Kidney epithelial cell (primary cell): Measurements from ENCODE around the gene GRID1. TPM values are rescaled to one million over a fixed set of nuclear protein-coding genes. Genes with fewer than 3 reads are reported as not detected.

Source experiments
- DNase-seq: peaks from one replicate; pipeline ENCODE4 v3.0.0-alpha.2; 2010; ENCODE audit warnings: low read depth
- H3K27me3 ChIP-seq: 2 replicates; pipeline ENCODE4 v1.6.0; 2011; ENCODE audit warnings: low read length; ENCODE audit not compliant: control insufficient read depth, insufficient read depth
- H3K36me3 ChIP-seq: 2 replicates; pipeline ENCODE4 v1.5.1; 2011; ENCODE audit warnings: low read length; ENCODE audit not compliant: control insufficient read depth, insufficient read depth
- H3K4me3 ChIP-seq: 2 replicates; pipeline ENCODE4 v1.5.1; 2011; ENCODE audit warnings: low read depth, mild to moderate bottlenecking, control low read depth, low read length
- CTCF ChIP-seq: IDR thresholded peaks from 2 replicates; pipeline ENCODE4 v1.5.1; 2011; ENCODE audit warnings: mild to moderate bottlenecking, moderate library complexity, low read length, control low read depth, inconsistent platforms; ENCODE audit not compliant: insufficient read depth, poor library complexity, severe bottlenecking
- total RNA-seq: library from RNA; depleted of rRNA; stranded (reverse); fragments of >200 nt; gene quantifications from 2 replicates; pipeline ENCODE4 v1.2.3, GENCODE V29; 2015

GRID1 gene
- total RNA-seq, 1 donor from 2014 or later, result 0.33 TPM

GRCh38 chr10:86317949-86318725, 48.5 kb downstream of the GRID1 start:
- H3K36me3 ChIP-seq, result no peaks in the 10 kb centered on the region
- TF ChIP-seq CTCF, result no peak
- no peak overlapping the region for H3K4me3 ChIP-seq
- no peaks in the 10 kb centered on the region for H3K27me3 ChIP-seq
- DNase-seq, result no peak

- H3K36me3 ChIP-seq, result no peaks in the 10 kb centered on the region
- TF ChIP-seq CTCF, result no peak
- no peak for DNase-seq
These were observed 49.6 kb downstream of the GRID1 start for GRCh38 chr10:86316990-86317389.

GRCh38 chr10:86316274-86316835, 50.2 kb downstream of the GRID1 start:
- no peak for TF ChIP-seq CTCF
- H3K4me3 ChIP-seq, result no peak overlapping the region
- H3K36me3 ChIP-seq, result no peaks in the 10 kb centered on the region
- no peaks in the 10 kb centered on the region for H3K27me3 ChIP-seq
- no peak for DNase-seq

More at GRCh38 chr10:86316990-86317389, 49.6 kb downstream of the GRID1 start:
- Histone ChIP-seq H3K4me3 (no peak overlapping the region), H3K27me3 (no peaks in the 10 kb centered on the region)

- no peak for DNase-seq
- Histone ChIP-seq H3K36me3 (no peaks in the 10 kb centered on the region), H3K27me3 (no peaks in the 10 kb centered on the region), H3K4me3 (no peak overlapping the region)
- TF ChIP-seq CTCF, result no peak
These were observed 51.0 kb downstream of the GRID1 start for GRCh38 chr10:86315549-86315942.

GRCh38 chr10:86314616-86315548, 51.7 kb downstream of the GRID1 start:
- TF ChIP-seq CTCF, result no peak

More at GRCh38 chr10:86314616-86315548, 51.7 kb downstream of the GRID1 start:
- DNase-seq, result no peak
- H3K36me3 ChIP-seq, result no peaks in the 10 kb centered on the region
- H3K4me3 ChIP-seq, result no peak overlapping the region
- no peaks in the 10 kb centered on the region for H3K27me3 ChIP-seq
